Smooth muscle cell (in vitro differentiated cells): ENCODE measurements around the gene SND1. TPM values are rescaled to one million over a fixed set of nuclear protein-coding genes. Genes with fewer than 3 reads are reported as not detected.

Experiments
- DNase-seq: peaks from one replicate; lab custom pipeline; 2025; ENCODE audit not compliant: unreplicated experiment; lab: John Stamatoyannopoulos, UW
- H2AFZ ChIP-seq: fragments of 200-600 bp; sonication (generic); 2 replicates; pipeline ENCODE4 v1.6.0; 2016; ENCODE audit warnings: antibody characterized with exemption, low read depth, mild to moderate bottlenecking
- H3F3A ChIP-seq: fragments of 200-600 bp; sonication (generic); 2 replicates; pipeline ENCODE4 v1.6.0; 2017; ENCODE audit warnings: antibody characterized with exemption, low read depth
- H3K27ac ChIP-seq: fragments of 200-600 bp; sonication (generic); 2 replicates; pipeline ENCODE4 v1.5.1; 2016; ENCODE audit warnings: low read depth, mild to moderate bottlenecking
- H3K27me3 ChIP-seq: fragments of 200-600 bp; sonication (generic); 2 replicates; pipeline ENCODE4 v1.6.1; 2016; ENCODE audit warnings: low read depth, mild to moderate bottlenecking
- H3K36me3 ChIP-seq: fragments of 200-600 bp; sonication (generic); 2 replicates; pipeline ENCODE4 v1.5.1; 2016; ENCODE audit warnings: low read depth
- H3K4me1 ChIP-seq: fragments of 200-600 bp; sonication (generic); 2 replicates; pipeline ENCODE4 v1.5.1; 2016; ENCODE audit warnings: low read depth
- H3K4me2 ChIP-seq: fragments of 200-600 bp; sonication (generic); 2 replicates; pipeline ENCODE4 v1.6.0; 2016; ENCODE audit warnings: mild to moderate bottlenecking
- H3K4me3 ChIP-seq: fragments of 200-600 bp; sonication (generic); 2 replicates; pipeline ENCODE4 v1.5.1; 2016; ENCODE audit warnings: mild to moderate bottlenecking
- H3K79me2 ChIP-seq: fragments of 200-600 bp; sonication (generic); 2 replicates; pipeline ENCODE4 v1.6.0; 2016; ENCODE audit warnings: low read depth, mild to moderate bottlenecking
- H3K9ac ChIP-seq: fragments of 200-600 bp; sonication (generic); 2 replicates; pipeline ENCODE4 v1.6.0; 2016; ENCODE audit warnings: low read depth
- H3K9me3 ChIP-seq: fragments of 200-600 bp; sonication (generic); replicated peaks from 2 replicates; pipeline ENCODE4 v1.5.1; 2016; ENCODE audit warnings: low read depth
- H4K20me1 ChIP-seq: fragments of 200-600 bp; sonication (generic); 2 replicates; pipeline ENCODE4 v1.6.0; 2016; ENCODE audit warnings: low read depth
- WGBS: methylation state at CpG from one replicate; pipeline ENCODE4 v1.1.7; 2016; ENCODE audit warnings: low lambda C conversion rate; 5-methylcytosine and 5-hydroxymethylcytosine counted together
- polyA plus RNA-seq: library from polyadenylated mRNA; unstranded; fragments of >200 nt; fragmentation: Nextera tagmentation; extraction: Ambion mirVana; gene quantifications from 2 replicates; pipeline ENCODE4 v1.2.1, GENCODE V29; 2016
- total RNA-seq: library from RNA; depleted of rRNA; stranded (reverse); fragments of >200 nt; gene quantifications from 2 replicates; pipeline ENCODE4 v1.2.3, GENCODE V29; 2014
- TF ChIP-seq, protein P1 (sequence below): fragments of 200-600 bp; sonication (generic); IDR thresholded peaks from 2 replicates; pipeline ENCODE4 v1.5.1; 2017; ENCODE audit warnings: borderline replicate concordance, mild to moderate bottlenecking, antibody characterized with exemption; ENCODE audit not compliant: insufficient read depth, poor library complexity, severe bottlenecking

The SND1 gene
- total and polyA plus RNA-seq, 2 experiments from 2014 or later: 129 to 136 TPM

DNA sequence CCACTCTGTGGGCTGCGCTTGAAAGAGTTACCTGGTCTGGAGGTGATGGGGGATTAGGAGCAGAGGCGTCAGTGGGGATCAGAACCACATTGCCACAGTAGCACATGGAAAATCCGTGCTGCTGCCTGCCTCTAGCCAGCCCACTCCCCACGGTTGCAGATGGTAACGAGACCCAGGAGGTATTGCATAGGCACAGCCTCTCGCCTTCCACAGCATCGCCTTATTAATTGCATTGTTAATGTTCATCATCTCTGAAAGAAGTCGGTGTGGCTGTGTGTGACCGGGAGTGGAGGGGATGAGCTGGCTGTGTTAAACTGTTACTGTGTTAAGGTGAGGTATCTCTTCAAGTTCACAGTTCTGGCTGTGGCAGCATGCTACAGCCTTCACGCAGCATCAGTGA, 414.4 kb downstream of the SND1 start:
- Histone ChIP-seq H2AFZ (no peak overlapping the region), H3K9me3 (no peaks in the 10 kb centered on the region), H3K79me2 (no peaks in the 10 kb centered on the region), H3K4me3 (no peak overlapping the region), H3K4me1 (peaks cover 6% of the 10 kb centered on the region), H3K9ac (no peak overlapping the region), H3K27me3 (no peaks in the 10 kb centered on the region), H3K27ac (no peak overlapping the region), H4K20me1 (peaks cover 100% of the 10 kb centered on the region), H3K4me2 (no peak overlapping the region), H3K36me3 (no peaks in the 10 kb centered on the region), H3F3A (no peaks in the 10 kb centered on the region)
- 92% methylated on average over 10 of the region's 10 CpGs for WGBS
- DNase-seq: no peak
- TF ChIP-seq, protein P1, sequence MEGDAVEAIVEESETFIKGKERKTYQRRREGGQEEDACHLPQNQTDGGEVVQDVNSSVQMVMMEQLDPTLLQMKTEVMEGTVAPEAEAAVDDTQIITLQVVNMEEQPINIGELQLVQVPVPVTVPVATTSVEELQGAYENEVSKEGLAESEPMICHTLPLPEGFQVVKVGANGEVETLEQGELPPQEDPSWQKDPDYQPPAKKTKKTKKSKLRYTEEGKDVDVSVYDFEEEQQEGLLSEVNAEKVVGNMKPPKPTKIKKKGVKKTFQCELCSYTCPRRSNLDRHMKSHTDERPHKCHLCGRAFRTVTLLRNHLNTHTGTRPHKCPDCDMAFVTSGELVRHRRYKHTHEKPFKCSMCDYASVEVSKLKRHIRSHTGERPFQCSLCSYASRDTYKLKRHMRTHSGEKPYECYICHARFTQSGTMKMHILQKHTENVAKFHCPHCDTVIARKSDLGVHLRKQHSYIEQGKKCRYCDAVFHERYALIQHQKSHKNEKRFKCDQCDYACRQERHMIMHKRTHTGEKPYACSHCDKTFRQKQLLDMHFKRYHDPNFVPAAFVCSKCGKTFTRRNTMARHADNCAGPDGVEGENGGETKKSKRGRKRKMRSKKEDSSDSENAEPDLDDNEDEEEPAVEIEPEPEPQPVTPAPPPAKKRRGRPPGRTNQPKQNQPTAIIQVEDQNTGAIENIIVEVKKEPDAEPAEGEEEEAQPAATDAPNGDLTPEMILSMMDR: no peak

DNA sequence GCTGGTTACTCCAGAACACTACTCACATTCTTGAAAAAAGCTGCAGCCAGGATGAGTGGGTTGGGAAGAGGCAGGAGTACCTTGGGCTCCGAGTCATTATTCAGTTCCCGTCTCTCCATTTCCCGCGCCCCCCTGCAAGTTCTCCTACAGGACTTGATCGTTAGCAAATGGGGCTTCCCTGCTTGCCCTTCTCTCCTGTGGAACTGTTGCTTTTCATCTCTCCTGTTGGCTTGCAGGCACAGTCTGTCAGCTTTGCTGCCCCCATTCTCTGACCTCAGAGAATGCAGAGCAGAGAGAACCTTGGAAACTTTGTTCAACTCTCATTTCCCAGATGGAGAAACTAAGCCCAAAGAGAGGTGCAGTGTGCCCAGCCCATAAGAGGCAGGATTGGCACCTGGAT, 414.9 kb downstream of the SND1 start:
- H3K36me3 ChIP-seq: no peaks in the 10 kb centered on the region
- no peaks in the 10 kb centered on the region for H3K79me2 ChIP-seq
- no peak overlapping the region for H2AFZ ChIP-seq
- no peak overlapping the region for H3K4me3 ChIP-seq
- 74% methylated on average over 5 of the region's 5 CpGs for WGBS
- H3K27me3 ChIP-seq: no peaks in the 10 kb centered on the region
- H3K4me1 ChIP-seq: peaks cover 3% of the 10 kb centered on the region
- no peaks in the 10 kb centered on the region for H3K9me3 ChIP-seq
- H4K20me1 ChIP-seq: peaks cover 100% of the 10 kb centered on the region
- no peak overlapping the region for H3K4me2 ChIP-seq
- H3F3A ChIP-seq: no peaks in the 10 kb centered on the region
- DNase-seq: no peak
- no peak overlapping the region for H3K27ac ChIP-seq
- no peak overlapping the region for H3K9ac ChIP-seq
- TF ChIP-seq, protein P1: no peak

GRCh38 chr7:128067983-128068382, 416.0 kb downstream of the SND1 start:
- Histone ChIP-seq H3K4me3 (no peak overlapping the region), H3K4me2 (no peak overlapping the region), H3K9ac (no peak overlapping the region), H3F3A (no peaks in the 10 kb centered on the region), H3K36me3 (no peaks in the 10 kb centered on the region), H2AFZ (no peak overlapping the region), H3K27ac (no peak overlapping the region), H3K79me2 (no peaks in the 10 kb centered on the region), H4K20me1 (peaks cover 100% of the 10 kb centered on the region), H3K27me3 (no peaks in the 10 kb centered on the region), H3K9me3 (no peaks in the 10 kb centered on the region), H3K4me1 (no peaks in the 10 kb centered on the region)
- TF ChIP-seq, protein P1: no peak
- 66% methylated on average over 5 of the region's 5 CpGs for WGBS
- no peak for DNase-seq

- Histone ChIP-seq H3K27me3 (no peaks in the 10 kb centered on the region), H2AFZ (no peak overlapping the region), H3K36me3 (no peaks in the 10 kb centered on the region), H4K20me1 (peaks cover 100% of the 10 kb centered on the region), H3K4me3 (no peak overlapping the region), H3K9me3 (no peaks in the 10 kb centered on the region), H3K4me2 (no peak overlapping the region), H3K9ac (no peak overlapping the region), H3K27ac (no peak overlapping the region), H3K4me1 (no peaks in the 10 kb centered on the region), H3K79me2 (no peaks in the 10 kb centered on the region), H3F3A (no peaks in the 10 kb centered on the region)
- DNase-seq: no peak
- WGBS: 95% methylated on average over 8 of the region's 8 CpGs
- TF ChIP-seq, protein P1: no peak
These were observed 416.8 kb downstream of the SND1 start for GRCh38 chr7:128068785-128069184.
